B cell (primary cell): ENCODE data around the gene C7. TPM values are rescaled to one million over a fixed set of nuclear protein-coding genes. Genes with fewer than 3 reads are reported as not detected.

Source experiments
- ATAC-seq: fragments of 200-7000 bp; cut with Tn5 transposase; one replicate; pipeline ENCODE4 v1.10.0; 2021; ENCODE audit warnings: low read depth, mild to moderate bottlenecking, moderate number of reproducible peaks, moderate library complexity
- CTCF ChIA-PET: fragments of 350-600 bp; sonication (Branson Sonifier 250); formaldehyde crosslinking; loops from one replicate; lab custom pipeline; 2021; ENCODE audit warnings: antibody characterized with exemption, inconsistent platforms; lab: Charles Lee
- POLR2A ChIA-PET: fragments of 350-600 bp; sonication (Branson Sonifier 250); formaldehyde crosslinking; loops from one replicate; lab custom pipeline; 2021; ENCODE audit warnings: antibody characterized with exemption; lab: Charles Lee
- DNase-seq: peaks from one replicate; pipeline ENCODE4 v3.0.0; 2013
- H2AFZ ChIP-seq: 2 replicates; pipeline ENCODE4 v1.6.1; 2012; ENCODE audit warnings: mild to moderate bottlenecking, low read depth, low read length; ENCODE audit not compliant: insufficient read depth, poor library complexity, severe bottlenecking
- H3K27ac ChIP-seq, 2 donors: 1 replicate in 1 of 2; 2 replicates in 1 of 2; pipeline ENCODE4 v1.5.1; 2012 to 2013; ENCODE audit warnings: low read length in 2 of 2, mild to moderate bottlenecking in 2 of 2, moderate library complexity in 1 of 2
- H3K27me3 ChIP-seq, 4 experiments: fragments of 200-600 bp in 1 of 4; sonication (generic) in 1 of 4; replicated peaks in 1 of 4; 1 replicate in 2 of 4; 2 replicates in 2 of 4; pipeline versions ENCODE4 v1.6.1 to v1.7.0; 2013 to 2016; ENCODE audit warnings: low read length in 3 of 4, mild to moderate bottlenecking in 2 of 4, mixed read lengths in 1 of 4, moderate library complexity in 1 of 4; ENCODE audit not compliant: insufficient read depth in 4 of 4, control insufficient read depth in 3 of 4; ENCODE audit errors: control extremely low read depth in 1 of 4
- H3K36me3 ChIP-seq, 2 experiments: replicated peaks in 1 of 2; 1 replicate in 1 of 2; 2 replicates in 1 of 2; pipeline versions ENCODE4 v1.6.1 to v1.7.1; 2013; ENCODE audit warnings: low read length in 1 of 2; ENCODE audit not compliant: insufficient read depth in 2 of 2, control insufficient read depth in 1 of 2; ENCODE audit errors: control extremely low read depth in 1 of 2, extremely low read depth in 1 of 2
- H3K4me1 ChIP-seq, 2 donors: fragments of 200-600 bp in 1 of 2; sonication (generic) in 1 of 2; 1 replicate in 1 of 2; 2 replicates in 1 of 2; pipeline versions ENCODE4 v1.5.1 to v1.6.1; 2013 to 2017; ENCODE audit warnings: low read length in 2 of 2; ENCODE audit not compliant: control insufficient read depth in 2 of 2, insufficient read depth in 2 of 2
- H3K4me2 ChIP-seq: replicated peaks from 2 replicates; pipeline ENCODE3; 2012; ENCODE audit warnings: mild to moderate bottlenecking, low read depth, low read length; ENCODE audit not compliant: poor library complexity, severe bottlenecking
- H3K4me3 ChIP-seq, 5 experiments: fragments of 200-600 bp in 1 of 5; sonication (generic) in 1 of 5; 1 replicate in 3 of 5; 2 replicates in 2 of 5; pipeline versions ENCODE4 v1.5.1 to v1.7.0; 2011 to 2016; ENCODE audit warnings: low read length in 4 of 5, mild to moderate bottlenecking in 4 of 5, low read depth in 2 of 5, control low read depth in 1 of 5, moderate library complexity in 1 of 5; ENCODE audit not compliant: insufficient read depth in 1 of 5; ENCODE audit errors: control extremely low read depth in 1 of 5, extremely low read depth in 1 of 5
- H3K79me2 ChIP-seq: fragments of 200-600 bp; sonication (generic); one replicate; pipeline ENCODE4 v1.6.0; 2016; ENCODE audit warnings: low read length; ENCODE audit not compliant: control insufficient read depth, insufficient read depth
- H3K9ac ChIP-seq: fragments of 200-600 bp; sonication (generic); 2 replicates; pipeline ENCODE4 v1.6.1; 2017; ENCODE audit warnings: mild to moderate bottlenecking, low read length, moderate library complexity
- H3K9me3 ChIP-seq, 3 donors: one replicate each; pipeline versions ENCODE4 v1.6.1 to v1.7.1; 2013; ENCODE audit warnings: low read length in 2 of 3; ENCODE audit not compliant: control insufficient read depth in 2 of 3, insufficient read depth in 1 of 3; ENCODE audit errors: control extremely low read depth in 1 of 3
- H4K20me1 ChIP-seq: 2 replicates; pipeline ENCODE4 v1.6.0; 2012; ENCODE audit warnings: mild to moderate bottlenecking, low read length; ENCODE audit not compliant: insufficient read depth, control insufficient read depth, poor library complexity, severe bottlenecking
- H3K27ac Mint-ChIP-seq: one replicate; pipeline ENCODE4 v1.8.0; 2021; ENCODE audit warnings: mixed read lengths
- H3K27me3 Mint-ChIP-seq: one replicate; pipeline ENCODE4 v1.8.0; 2021; ENCODE audit warnings: mixed read lengths
- H3K4me1 Mint-ChIP-seq: one replicate; pipeline ENCODE4 v1.8.0; 2021; ENCODE audit warnings: mixed read lengths
- H3K4me3 Mint-ChIP-seq: one replicate; pipeline ENCODE4 v1.8.0; 2021; ENCODE audit warnings: mixed read lengths
- H3K9me3 Mint-ChIP-seq: one replicate; pipeline ENCODE4 v1.8.0; 2022; ENCODE audit warnings: mixed read lengths; ENCODE audit not compliant: insufficient read depth
- EZH2 ChIP-seq: IDR thresholded peaks from 2 replicates; pipeline ENCODE4 v1.6.1; 2012; ENCODE audit warnings: borderline replicate concordance, low read depth, mild to moderate bottlenecking, moderate library complexity, low read length; ENCODE audit not compliant: insufficient read depth, poor library complexity, severe bottlenecking
- WGBS: methylation state at CpG from one replicate; pipeline ENCODE4 v1.1.5; 2013; ENCODE audit warnings: missing lambda C conversion rate; ENCODE audit not compliant: insufficient coverage; 5-methylcytosine and 5-hydroxymethylcytosine counted together
- intact Hi-C: fragments of 100-400 bp; cut with micrococcal nuclease; formaldehyde crosslinking; loops from one replicate; pipeline ENCODE4 v1.10.0; 2022
- polyA plus RNA-seq: library from polyadenylated mRNA; depleted of rRNA; stranded (reverse); fragments of >200 nt; gene quantifications from 2 replicates; pipeline ENCODE4 v1.2.3, GENCODE V29; 2012
- total RNA-seq, 2 donors: library from RNA; stranded (reverse); fragments of 120-200 nt in 1 of 2; gene quantifications; 1 replicate in 1 of 2; 2 replicates in 1 of 2; pipeline versions ENCODE4 v1.2.3 to v1.2.4, GENCODE V29; 2013 to 2022
- TF ChIP-seq, protein P1 (sequence below): fragments of 200-600 bp; IDR thresholded peaks from one replicate; pipeline ENCODE4 v1.8.0; 2022; ENCODE audit warnings: antibody characterized with exemption, mild to moderate bottlenecking

The C7 gene
- total and polyA plus RNA-seq, 2 donors (not counting 1 experiment from before 2014, with no cell fraction given) = not detected

DNA sequence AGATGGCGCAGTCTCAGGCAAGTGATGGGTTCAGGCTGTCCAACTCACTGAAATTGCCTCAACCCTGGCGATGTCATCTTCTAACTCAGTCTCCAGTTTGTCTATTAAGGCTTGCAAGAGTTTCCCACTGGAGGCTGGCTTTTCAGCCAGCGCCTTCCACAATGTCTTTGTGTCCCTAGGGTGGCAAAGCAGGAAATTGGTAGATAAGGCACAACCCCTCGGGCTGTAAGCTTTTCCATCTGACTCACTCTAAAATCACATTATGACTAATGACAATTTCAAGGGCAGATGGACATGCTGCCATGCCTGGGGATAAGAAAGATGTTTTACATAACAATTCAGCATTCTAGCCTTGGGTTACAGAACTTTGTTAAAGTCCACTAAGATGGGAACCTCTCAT lies 99.9 kb downstream of the C7 start:
- intact Hi-C loops = no loop called here
- POLR2A ChIA-PET = no interaction called here

DNA sequence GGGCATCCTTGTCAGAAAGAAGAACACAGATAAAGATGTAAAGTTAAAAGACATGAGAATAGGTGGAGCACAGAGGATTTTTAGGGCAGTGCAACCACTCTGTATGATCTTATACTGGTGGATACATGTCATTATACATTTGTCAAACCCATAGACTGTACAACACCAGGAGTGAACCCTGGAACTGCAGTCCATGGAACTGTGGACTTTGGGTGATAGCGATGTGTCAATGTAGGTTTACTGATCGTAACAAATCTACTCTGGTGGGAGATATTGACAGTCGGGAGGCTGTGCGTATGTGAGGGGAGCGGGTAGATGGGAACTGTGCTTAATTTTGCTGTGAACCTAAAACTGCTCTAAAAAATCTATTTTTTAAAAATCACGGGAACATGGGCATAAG lies 101.3 kb downstream of the C7 start:
- TF ChIP-seq, protein P1, sequence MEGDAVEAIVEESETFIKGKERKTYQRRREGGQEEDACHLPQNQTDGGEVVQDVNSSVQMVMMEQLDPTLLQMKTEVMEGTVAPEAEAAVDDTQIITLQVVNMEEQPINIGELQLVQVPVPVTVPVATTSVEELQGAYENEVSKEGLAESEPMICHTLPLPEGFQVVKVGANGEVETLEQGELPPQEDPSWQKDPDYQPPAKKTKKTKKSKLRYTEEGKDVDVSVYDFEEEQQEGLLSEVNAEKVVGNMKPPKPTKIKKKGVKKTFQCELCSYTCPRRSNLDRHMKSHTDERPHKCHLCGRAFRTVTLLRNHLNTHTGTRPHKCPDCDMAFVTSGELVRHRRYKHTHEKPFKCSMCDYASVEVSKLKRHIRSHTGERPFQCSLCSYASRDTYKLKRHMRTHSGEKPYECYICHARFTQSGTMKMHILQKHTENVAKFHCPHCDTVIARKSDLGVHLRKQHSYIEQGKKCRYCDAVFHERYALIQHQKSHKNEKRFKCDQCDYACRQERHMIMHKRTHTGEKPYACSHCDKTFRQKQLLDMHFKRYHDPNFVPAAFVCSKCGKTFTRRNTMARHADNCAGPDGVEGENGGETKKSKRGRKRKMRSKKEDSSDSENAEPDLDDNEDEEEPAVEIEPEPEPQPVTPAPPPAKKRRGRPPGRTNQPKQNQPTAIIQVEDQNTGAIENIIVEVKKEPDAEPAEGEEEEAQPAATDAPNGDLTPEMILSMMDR = no peak
- TF ChIP-seq EZH2 = no peak
- Histone ChIP-seq H2AFZ (no peak overlapping the region), H3K9me3 (no peaks in the 10 kb centered on the region), H3K36me3 (no peaks in the 10 kb centered on the region), H3K79me2 (no peaks in the 10 kb centered on the region), H3K4me2 (no peak overlapping the region), H3K27me3 (no peaks in the 10 kb centered on the region), H3K4me3 (no peak overlapping the region), H4K20me1 (no peaks in the 10 kb centered on the region), H3K27ac (no peak overlapping the region), H3K4me1 (no peaks in the 10 kb centered on the region), H3K9ac (no peak overlapping the region)
- DNase-seq = no peak
- no peak overlapping the region for H3K4me3 Mint-ChIP-seq
- no peak overlapping the region for H3K27ac Mint-ChIP-seq
- intact Hi-C loops = no loop called here
- no peaks in the 10 kb centered on the region for H3K27me3 Mint-ChIP-seq
- WGBS = 100% methylated on average over 1 of the region's 6 CpGs
- CTCF ChIA-PET = no interaction called here
- no peaks in the 10 kb centered on the region for H3K9me3 Mint-ChIP-seq
- H3K4me1 Mint-ChIP-seq = no peaks in the 10 kb centered on the region
- POLR2A ChIA-PET = no interaction called here
- ATAC-seq = no peak

More for the DNA sequence above, 99.9 kb downstream of the C7 start:
- H3K4me3 Mint-ChIP-seq = no peak overlapping the region
- 79% methylated on average over 1 of the region's 4 CpGs for WGBS
- Histone ChIP-seq H3K27ac (no peak overlapping the region), H3K9ac (no peak overlapping the region), H3K4me1 (no peaks in the 10 kb centered on the region), H3K9me3 (no peaks in the 10 kb centered on the region), H3K79me2 (no peaks in the 10 kb centered on the region), H4K20me1 (no peaks in the 10 kb centered on the region), H3K4me2 (no peak overlapping the region), H3K27me3 (no peaks in the 10 kb centered on the region), H2AFZ (no peak overlapping the region), H3K4me3 (no peak overlapping the region), H3K36me3 (no peaks in the 10 kb centered on the region)
- no peaks in the 10 kb centered on the region for H3K4me1 Mint-ChIP-seq
- no peak for ATAC-seq
- H3K9me3 Mint-ChIP-seq = no peaks in the 10 kb centered on the region
- DNase-seq = no peak
- TF ChIP-seq, protein P1 = no peak
- TF ChIP-seq EZH2 = no peak
- H3K27ac Mint-ChIP-seq = no peak overlapping the region
- H3K27me3 Mint-ChIP-seq = no peaks in the 10 kb centered on the region
- CTCF ChIA-PET = no interaction called here
